GM18858 (cell line): ENCODE results near the gene GRIK1.
"Not testable (repeated sequence)": the region's sequence is repeated elsewhere in the genome, so short reads cannot be mapped to it uniquely, and the experiment has no call there.

Experiments
- ATAC-seq: cut with Tn5 transposase; IDR thresholded peaks from one replicate; pipeline ENCODE4 v1.9.1; 2021; ENCODE audit not compliant: unreplicated experiment

GRIK1 gene

GRCh38 chr21:29939924-29940275 is at the start of gene GRIK1:
Gene GRIK1 (minus strand): TSS chr21:29939996.
- ATAC-seq, result no peak

DNA sequence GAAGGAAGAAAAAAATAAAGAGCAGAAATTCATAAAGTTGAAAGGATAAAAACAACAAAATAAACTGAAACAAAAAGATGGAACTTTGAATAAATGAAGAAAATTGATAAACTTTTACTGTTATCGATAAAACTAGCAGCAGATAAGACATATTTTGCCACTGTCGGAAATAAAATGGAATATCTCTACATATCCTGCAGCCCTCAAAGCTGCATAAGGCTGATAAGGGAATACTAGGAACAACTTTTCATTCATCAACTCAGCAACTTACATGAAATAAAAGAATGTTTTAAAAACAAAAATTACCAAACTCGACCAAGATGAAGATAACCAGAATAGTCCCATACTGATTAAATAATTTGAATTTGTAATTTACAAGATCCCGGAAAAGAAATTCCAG is 48.0 kb upstream of the GRIK1 start:
- no peak for ATAC-seq

- ATAC-seq, result no peak
These were observed 46.1 kb upstream of the GRIK1 start for GRCh38 chr21:29985866-29986265.

GRCh38 chr21:29979043-29979442 is 39.2 kb upstream of the GRIK1 start:
- no peak for ATAC-seq

GRCh38 chr21:29975776-29976175 is 36.0 kb upstream of the GRIK1 start:
- no peak for ATAC-seq

GRCh38 chr21:29973258-29973657 is 33.5 kb upstream of the GRIK1 start:
- no peak for ATAC-seq

GRCh38 chr21:29961291-29962027 is 21.7 kb upstream of the GRIK1 start:
- ATAC-seq, result no peak

DNA sequence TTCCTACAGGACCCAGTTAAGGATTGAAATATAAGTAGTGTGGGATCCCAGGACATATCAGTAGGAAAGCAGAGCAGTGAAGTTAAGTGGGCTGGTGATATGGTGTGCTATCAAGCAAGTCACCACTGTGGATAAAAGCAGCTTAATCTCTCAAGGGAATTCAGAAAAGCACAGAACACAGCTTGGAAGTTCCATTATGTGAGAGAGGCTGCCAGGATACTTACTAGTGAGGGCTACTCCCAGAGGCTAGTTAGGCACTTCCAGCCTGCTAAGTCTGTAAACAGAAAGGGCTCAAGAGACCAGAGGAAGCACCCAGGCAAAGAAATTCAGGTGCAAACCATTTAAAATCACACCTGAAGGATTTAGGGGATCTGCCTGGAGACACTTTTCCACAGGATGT is 18.8 kb upstream of the GRIK1 start:
- ATAC-seq, result no peak

DNA sequence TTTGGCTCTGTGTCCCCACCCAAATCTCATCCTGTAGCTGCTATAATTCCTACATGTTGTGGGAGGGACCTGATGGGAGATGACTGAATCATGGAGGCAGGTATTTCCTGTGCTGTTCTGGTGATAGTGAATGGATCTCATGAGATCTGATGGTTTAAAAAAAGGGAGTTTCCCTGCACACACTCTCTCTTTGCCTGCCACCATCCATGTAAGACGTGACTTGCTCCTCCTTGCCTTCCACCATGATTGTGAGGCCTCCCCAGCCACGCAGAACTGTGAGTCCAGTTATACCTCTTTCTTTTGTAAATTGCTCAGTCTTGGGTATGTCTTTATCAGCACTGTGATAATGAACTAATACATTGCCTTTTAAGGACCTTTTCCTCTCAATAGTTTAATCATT is 18.2 kb upstream of the GRIK1 start:
- not testable (repeated sequence) for ATAC-seq

DNA sequence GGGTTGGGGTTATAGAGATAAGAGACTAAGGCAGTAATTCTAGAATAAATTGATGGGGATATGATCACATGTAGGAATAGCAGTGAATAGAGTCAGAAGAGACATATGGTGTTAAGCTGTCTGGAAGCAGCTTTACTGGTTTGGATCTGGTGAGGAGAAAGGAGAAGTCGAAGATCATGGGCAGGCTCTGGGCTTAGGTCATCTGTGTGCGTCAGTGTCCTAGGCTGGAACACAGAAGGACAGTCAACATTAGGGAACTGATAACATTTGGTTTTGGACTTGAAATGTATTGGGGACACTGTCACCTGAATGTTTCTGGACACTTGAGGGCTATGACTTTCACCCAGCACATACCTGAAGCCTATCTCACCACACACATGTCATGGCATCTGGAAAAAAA is 13.9 kb upstream of the GRIK1 start:
- no peak for ATAC-seq

DNA sequence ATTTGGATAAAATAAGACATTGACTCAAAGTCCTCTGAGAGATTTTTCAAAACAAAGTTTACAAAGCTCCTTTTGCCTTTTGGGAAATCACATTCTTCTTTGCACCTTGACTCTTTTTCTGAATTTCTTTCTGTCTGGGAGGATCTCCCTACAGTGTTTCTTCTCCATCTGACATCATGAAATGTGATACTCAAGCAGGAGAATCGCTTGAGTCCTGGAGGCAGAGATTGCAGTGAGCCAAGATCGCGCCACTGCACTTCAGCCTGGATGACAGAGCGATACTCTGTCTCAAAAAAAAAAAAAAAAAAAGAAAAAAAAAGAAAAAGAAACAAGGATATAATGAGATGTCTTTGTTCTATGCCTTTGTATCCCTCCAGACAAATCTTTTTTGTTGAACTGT is 13.3 kb upstream of the GRIK1 start:
- ATAC-seq, result no peak

DNA sequence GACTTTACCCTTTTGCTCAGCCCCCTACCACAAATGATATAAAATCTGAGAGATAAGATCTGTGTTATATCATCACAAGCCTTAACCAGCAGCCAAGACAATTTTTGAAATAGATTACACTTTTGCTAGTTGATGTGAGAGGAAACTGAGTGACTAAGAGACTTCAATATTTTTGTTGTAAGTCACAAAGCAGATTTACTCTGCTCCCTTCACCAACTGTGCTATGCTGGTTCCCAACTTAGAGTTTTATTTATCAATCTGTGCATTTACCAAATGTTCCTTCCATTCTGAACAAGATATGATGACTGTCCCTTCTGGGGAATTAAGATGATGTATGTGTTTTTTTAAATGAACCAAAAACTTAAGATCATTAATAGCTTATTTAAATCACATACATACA is 12.1 kb upstream of the GRIK1 start:
- no peak for ATAC-seq

DNA sequence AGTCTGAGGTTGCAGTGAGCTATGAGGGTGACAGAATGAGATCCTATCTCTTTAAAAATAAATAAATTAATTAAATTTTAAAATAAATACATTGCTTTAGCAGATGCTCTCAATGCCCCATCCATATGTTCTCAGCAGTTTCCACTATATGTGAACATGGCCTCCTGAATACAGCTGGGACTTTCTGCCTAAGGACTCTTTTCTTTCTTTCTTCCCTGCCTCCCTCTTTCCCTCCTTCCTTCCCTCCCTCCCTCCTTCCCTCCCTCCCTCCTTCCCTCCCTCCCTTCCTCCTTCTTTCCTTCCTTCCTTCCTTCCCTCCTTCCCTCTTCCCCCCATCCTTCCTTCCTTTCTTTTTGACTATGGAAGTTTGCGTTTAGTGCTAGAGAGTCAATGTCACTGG is 10.2 kb upstream of the GRIK1 start:
- no peak for ATAC-seq

DNA sequence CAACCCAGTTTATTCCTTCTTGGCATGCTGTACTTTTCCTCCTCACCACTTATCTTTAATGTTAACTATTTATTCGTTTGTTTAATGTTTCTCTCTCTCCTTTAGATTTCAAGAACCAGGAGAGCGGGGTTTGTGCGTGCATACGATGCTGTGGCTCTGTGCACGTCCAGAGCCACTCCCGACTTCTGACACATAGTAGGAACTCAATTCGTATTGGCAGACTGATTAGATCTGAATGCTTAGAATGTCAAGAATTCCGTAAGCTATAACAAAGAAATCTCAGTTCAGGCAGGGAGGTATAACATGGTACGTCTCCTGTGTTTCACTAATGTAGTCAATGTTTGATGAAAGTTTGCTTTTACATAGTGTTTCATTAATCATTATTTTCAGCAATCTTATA is 7.3 kb upstream of the GRIK1 start:
- ATAC-seq, result no peak

DNA sequence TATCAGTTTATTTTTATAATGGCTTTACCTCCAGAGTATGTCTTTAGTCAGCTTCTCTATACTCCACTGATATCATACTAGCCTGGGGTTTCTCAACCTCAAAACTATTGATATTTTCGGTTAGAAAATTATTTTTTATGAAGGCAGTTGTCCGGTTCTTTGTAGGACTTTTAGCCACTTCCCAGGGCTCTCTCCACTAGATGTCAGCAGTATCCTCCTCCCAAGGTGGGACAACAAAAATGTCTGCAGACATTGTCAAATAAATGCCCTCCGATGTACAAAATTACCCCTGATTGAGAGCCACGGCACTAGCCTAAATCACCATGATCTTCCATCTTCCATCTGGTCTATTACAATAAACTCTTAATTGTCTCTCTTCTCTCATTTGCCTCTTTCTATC is 4.1 kb upstream of the GRIK1 start:
- no peak for ATAC-seq

- no peak for ATAC-seq
These were observed 2.2 kb upstream of the GRIK1 start for GRCh38 chr21:29942034-29942433.

DNA sequence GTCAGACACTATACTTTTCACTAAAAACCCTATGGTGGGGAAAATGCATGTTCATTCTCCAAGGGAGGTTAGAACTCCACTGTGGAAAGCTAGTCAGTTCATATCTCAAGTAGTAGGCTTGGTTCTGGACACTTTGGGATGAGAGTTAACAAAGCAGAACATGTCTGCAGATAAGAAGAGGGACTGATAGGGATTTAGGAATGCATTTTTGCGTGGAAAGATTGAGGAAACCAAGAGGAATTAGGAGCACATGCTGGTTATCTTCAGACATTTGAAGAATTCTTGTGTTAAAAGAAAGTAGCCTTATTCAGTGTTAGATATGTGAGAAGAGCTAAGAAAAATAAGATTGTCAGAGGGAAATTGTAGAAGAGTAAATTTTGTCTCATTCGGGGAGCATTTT is 1.2 kb upstream of the GRIK1 start:
- ATAC-seq, result no peak

GRCh38 chr21:29940361-29940760 is 565 bp upstream of the GRIK1 start:
- no peak for ATAC-seq

DNA sequence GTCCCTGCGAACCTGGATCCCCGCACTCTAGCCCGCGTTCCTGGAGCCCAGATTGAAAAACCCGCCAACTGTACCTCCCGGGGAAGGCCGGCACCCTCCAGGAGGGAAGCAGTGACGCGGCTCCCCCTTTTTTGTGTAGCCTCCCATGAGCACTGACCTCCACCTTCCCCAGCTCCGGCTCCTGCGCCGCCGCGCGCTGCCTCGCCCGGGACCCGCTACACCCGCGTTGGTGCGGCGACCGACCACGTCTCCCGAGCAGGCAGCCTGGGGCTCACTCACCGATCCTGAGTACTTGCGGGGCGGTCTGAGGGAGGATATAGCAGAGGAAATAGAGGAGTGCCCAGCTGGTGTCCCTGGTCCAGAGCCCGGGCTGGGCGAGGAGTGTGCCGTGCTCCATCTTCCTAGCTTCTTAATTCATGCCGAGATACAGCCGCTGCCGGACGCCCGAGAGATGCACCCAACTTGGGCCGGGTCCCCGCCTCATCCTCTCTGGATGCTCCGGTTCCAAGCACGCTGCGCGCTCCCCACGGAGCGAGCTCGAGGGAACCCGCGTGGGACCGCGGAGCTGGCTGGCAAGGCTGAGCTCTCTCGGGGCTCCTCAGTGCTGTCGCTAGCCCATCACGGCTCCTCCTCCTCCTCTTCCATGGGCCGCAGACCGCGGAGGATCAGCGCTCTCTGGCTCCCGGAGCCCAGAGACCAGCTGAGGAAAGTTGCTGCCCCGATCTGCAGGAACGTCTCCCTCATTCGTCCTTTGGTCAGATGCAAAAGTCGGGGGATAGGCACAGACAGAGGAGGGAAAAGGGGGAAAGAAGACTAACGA is 482 bp downstream of the GRIK1 start:
- ATAC-seq, result no peak

GRCh38 chr21:29938776-29939103 is 1.1 kb downstream of the GRIK1 start:
- ATAC-seq, result no peak

DNA sequence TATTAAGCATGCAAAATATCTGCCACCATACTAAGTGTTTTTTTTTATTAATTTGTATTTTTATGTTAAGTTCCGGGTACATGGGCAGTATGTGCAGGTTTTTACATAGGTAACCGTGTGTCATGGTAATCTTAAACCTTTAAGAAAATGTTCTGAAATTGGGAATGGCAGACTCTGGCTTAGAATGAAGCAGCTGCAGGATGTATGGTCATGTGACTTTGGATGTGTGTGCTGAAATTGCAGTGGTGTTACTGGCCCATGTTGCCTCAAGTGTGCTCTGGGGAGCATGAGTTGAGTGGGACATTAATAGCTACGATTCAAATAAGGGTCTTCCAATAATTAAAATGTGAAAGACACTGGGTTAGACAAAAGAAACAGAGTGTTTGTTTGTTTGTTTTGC is 6.7 kb downstream of the GRIK1 start:
- ATAC-seq, result no peak

DNA sequence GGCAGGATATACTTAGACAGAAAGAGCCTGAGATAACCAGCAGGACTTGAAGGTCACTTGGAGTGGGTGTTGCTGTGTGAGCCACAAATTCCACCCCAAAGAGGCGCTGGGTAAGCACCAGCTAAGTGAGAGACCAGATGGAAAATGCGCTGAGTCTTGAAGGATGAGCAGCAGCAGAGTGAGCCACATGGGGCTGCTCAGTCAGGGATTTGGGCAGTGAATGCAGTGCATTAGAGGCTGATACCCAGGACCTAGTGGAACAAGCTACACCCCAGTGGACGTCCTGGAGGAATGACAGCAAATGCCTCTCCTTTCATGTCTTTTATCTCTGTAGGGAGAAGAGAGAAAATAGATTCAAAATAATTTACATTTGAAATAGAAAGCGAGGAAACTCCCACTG is 11.3 kb downstream of the GRIK1 start:
- ATAC-seq, result no peak

- no peak for ATAC-seq
These were observed 18.9 kb downstream of the GRIK1 start for GRCh38 chr21:29920938-29921337.
